Measurements from ENCODE around the gene HPN.

Gene HPN

DNA sequence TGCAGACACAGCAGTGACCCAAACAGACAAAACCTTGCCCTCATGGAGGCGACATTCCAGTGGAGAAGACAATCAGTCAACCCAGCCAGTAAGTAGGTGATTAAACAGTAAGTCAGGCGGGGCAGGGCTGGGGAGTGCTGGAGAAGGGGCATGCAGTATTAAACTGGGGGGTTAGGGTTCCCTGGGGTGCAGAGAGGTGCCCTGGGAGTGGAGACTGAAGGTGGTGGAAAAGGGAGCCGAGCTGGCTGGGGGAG is 42.9 kb downstream of the HPN start:
- TF ChIP-seq, protein P1, sequence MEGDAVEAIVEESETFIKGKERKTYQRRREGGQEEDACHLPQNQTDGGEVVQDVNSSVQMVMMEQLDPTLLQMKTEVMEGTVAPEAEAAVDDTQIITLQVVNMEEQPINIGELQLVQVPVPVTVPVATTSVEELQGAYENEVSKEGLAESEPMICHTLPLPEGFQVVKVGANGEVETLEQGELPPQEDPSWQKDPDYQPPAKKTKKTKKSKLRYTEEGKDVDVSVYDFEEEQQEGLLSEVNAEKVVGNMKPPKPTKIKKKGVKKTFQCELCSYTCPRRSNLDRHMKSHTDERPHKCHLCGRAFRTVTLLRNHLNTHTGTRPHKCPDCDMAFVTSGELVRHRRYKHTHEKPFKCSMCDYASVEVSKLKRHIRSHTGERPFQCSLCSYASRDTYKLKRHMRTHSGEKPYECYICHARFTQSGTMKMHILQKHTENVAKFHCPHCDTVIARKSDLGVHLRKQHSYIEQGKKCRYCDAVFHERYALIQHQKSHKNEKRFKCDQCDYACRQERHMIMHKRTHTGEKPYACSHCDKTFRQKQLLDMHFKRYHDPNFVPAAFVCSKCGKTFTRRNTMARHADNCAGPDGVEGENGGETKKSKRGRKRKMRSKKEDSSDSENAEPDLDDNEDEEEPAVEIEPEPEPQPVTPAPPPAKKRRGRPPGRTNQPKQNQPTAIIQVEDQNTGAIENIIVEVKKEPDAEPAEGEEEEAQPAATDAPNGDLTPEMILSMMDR (conservative IDR thresholded peaks at IDR 0.05; ENCODE audit: control insufficient read depth, insufficient read depth, low read depth, low read length) = no peak
- H3K4me3 ChIP-seq (ENCODE audit: control insufficient read depth, low read depth, low read length) = no peak overlapping the region
- no peak for DNase-seq (ENCODE audit: low read depth)

DNA sequence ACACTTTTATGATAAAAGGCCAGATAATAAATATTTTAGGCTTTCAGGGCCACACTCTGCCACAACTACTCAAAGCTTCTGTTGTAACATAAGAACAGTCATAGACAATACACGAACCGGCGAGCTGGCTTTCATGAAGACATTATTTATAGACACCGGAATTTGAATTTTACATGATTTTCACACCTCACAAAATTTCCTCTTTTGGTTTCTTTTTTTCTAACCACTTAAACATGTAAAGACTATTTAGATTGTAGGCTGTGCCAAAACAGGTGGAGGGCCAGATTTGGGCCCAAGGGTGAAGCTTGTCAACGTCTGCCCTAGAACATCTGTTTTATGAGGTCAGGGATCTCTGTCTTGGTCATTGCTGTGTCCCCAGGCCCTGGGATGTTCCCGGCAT is 44.4 kb downstream of the HPN start:
- no peak overlapping the region for H3K4me3 ChIP-seq (ENCODE audit: control insufficient read depth, low read depth, low read length)
- DNase-seq (ENCODE audit: low read depth) = no peak
- TF ChIP-seq, protein P1 (conservative IDR thresholded peaks at IDR 0.05; ENCODE audit: control insufficient read depth, insufficient read depth, low read depth, low read length) = no peak

DNA sequence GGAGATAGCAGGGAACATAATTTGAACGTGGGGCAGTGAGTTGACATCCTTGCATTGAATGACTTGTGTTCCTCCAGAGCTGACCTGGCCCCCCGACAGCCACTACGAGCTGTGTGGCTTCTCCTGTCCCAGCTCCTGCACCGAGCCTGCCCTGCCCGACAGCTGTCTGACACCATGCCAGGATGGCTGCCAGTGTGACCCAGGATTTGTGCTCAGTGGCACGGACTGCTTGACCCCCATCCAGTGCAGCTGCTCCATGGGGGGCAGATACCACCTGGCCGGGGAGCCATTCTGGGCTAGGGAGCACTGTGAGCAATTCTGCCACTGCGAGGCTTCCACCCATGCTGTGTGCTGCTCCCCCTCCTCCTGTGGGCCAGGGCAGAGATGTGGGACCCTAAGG is 44.9 kb downstream of the HPN start:
- H3K4me3 ChIP-seq (ENCODE audit: control insufficient read depth, low read depth, low read length) = no peak overlapping the region
- TF ChIP-seq, protein P1 (conservative IDR thresholded peaks at IDR 0.05; ENCODE audit: control insufficient read depth, insufficient read depth, low read depth, low read length) = no peak
- DNase-seq (ENCODE audit: low read depth) = no peak

DNA sequence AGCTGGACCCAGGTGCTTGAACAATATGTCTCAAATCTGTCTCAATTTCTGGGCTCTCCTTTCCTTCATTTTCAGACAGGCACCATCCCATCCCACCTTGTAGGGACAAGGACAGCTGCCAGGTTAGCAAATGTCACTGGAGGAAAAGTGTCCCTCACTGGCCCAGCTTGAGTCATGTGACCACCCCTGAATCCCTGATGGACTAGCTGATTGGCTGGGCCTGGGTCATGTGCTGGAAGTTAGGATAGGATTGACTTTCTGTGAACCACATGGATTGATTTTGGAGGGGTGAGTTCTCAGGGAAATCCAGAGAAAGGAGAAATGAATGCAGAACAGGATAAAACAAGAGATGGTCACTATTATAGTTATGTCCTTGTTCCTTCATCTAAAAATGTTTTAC is 45.9 kb downstream of the HPN start:
- DNase-seq (ENCODE audit: low read depth) = no peak
- no peak overlapping the region for H3K4me3 ChIP-seq (ENCODE audit: control insufficient read depth, low read depth, low read length)
- TF ChIP-seq, protein P1 (conservative IDR thresholded peaks at IDR 0.05; ENCODE audit: control insufficient read depth, insufficient read depth, low read depth, low read length) = no peak

DNA sequence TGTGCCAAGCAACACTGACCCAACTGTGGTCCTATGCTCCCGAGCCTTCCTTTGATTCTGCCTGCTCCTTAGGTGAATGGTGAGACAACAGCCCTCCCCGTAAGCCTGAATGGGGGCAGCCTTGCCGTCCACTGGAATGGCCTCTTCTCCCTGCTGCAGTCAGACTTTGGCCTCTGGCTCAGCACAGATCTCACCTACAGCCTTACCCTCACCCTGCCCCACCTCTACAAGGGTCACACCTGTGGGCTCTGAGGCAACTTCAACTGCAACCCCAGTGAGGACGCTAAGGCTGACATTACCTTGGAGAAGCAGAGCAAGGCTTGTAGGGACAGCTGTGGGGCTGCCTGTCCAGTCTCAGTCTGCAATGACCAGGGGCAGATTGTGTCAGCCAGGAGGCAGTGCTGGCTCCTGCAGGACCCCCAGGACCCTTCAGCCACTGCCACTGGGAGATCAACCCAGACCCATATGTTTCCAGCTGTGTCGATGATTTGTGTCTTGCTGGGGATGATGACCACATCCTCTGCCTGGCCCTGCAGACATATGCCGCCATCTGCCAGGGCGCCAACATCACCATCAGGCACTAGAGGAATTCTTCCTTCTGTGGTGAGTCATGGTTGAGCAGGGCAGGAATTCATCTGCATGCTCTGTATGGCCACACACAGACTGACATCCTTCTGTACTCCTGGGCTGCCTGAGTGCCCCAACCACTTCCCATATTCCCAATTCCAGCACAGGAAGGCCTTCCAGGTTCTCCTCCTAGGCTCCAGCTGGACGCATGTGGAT is 46.8 kb downstream of the HPN start:
- H3K4me3 ChIP-seq (ENCODE audit: control insufficient read depth, low read depth, low read length) = no peak overlapping the region
- DNase-seq (ENCODE audit: low read depth) = peak; percentile 68
- TF ChIP-seq, protein P1 (conservative IDR thresholded peaks at IDR 0.05; ENCODE audit: control insufficient read depth, insufficient read depth, low read depth, low read length) = no peak

DNA sequence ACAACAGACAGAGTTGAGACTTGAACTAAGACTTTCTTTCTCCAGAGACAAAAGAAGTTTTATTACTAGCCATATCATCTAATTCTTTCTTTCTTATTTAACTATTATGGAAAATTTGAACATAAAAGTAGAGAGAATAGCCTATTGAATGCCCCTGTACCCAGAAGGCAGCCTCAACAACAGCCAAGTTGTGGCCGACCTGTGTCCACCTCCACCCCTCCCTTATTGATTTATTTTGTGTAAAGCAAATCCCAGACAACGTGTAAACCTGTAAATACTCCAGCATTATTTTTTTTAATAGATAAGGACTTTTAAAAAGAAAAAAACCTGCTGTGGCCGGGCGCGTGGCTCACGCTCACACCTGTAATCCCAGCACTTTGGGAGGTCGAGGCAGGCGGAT is 48.0 kb downstream of the HPN start:
- DNase-seq (ENCODE audit: low read depth) = no peak
- TF ChIP-seq, protein P1 (conservative IDR thresholded peaks at IDR 0.05; ENCODE audit: control insufficient read depth, insufficient read depth, low read depth, low read length) = no peak
- H3K4me3 ChIP-seq (ENCODE audit: control insufficient read depth, low read depth, low read length) = no peak overlapping the region

DNA sequence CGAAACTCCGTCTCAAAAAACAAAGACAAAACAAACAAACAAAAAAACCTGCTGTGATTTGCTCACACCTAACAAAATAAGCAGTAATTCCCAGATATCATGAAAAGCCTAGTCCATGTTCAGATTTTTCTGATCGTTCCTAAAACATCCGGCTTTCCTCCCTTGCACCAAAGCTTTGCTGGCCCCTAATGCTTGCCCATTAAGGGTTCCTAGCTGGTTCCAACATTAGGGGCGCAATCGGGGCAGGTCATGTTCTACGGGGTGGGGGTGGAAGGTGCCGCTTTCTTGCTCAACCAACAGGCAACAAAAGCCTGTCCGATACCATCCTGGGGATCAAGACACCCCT is 48.6 kb downstream of the HPN start:
- TF ChIP-seq, protein P1 (conservative IDR thresholded peaks at IDR 0.05; ENCODE audit: control insufficient read depth, insufficient read depth, low read depth, low read length) = no peak
- no peak for DNase-seq (ENCODE audit: low read depth)
- no peak overlapping the region for H3K4me3 ChIP-seq (ENCODE audit: control insufficient read depth, low read depth, low read length)
